ENCODE data around the gene ADAM8.
"Not testable (repeated sequence)": the region's sequence is repeated elsewhere in the genome, so short reads cannot be mapped to it uniquely, and the experiment has no call there.

ADAM8 gene

GRCh38 chr10:133247681-133248333 is 28.9 kb downstream of the ADAM8 start:
- DNase-seq: no peak

GRCh38 chr10:133246236-133246626 is 30.4 kb downstream of the ADAM8 start:
- DNase-seq: no peak

GRCh38 chr10:133245439-133246235 is 31.0 kb downstream of the ADAM8 start:
- no peak for DNase-seq

- no peak for DNase-seq
Observed at GRCh38 chr10:133243593-133243992, 33.1 kb downstream of the ADAM8 start.

- no peak for DNase-seq
Observed at GRCh38 chr10:133242611-133243356, 33.9 kb downstream of the ADAM8 start.

GRCh38 chr10:133241501-133242205 is 35.0 kb downstream of the ADAM8 start:
- no peak for DNase-seq

GRCh38 chr10:133239990-133240389 is 36.7 kb downstream of the ADAM8 start:
- no peak for DNase-seq

GRCh38 chr10:133238466-133238804 is 38.2 kb downstream of the ADAM8 start:
- DNase-seq: no peak

GRCh38 chr10:133237588-133238465 is 38.8 kb downstream of the ADAM8 start, which contains the start of gene VENTX:
Gene VENTX (plus strand): TSS chr10:133237855. CDS start chr10:133237915, 60 bp downstream.
- DNase-seq: no peak

- no peak for DNase-seq
Observed at GRCh38 chr10:133237241-133237587, 39.5 kb downstream of the ADAM8 start.

- DNase-seq: peak; percentile 30
Observed at GRCh38 chr10:133236401-133237240, 40.0 kb downstream of the ADAM8 start.

GRCh38 chr10:133235932-133236331 is 40.7 kb downstream of the ADAM8 start:
- no peak for DNase-seq

GRCh38 chr10:133235265-133235855 is 41.3 kb downstream of the ADAM8 start:
- DNase-seq: no peak

GRCh38 chr10:133234796-133235195 is 41.9 kb downstream of the ADAM8 start:
- DNase-seq: not testable (repeated sequence)

- DNase-seq: no peak
Observed at GRCh38 chr10:133231946-133232574, 44.6 kb downstream of the ADAM8 start.

GRCh38 chr10:133231244-133231945 is 45.3 kb downstream of the ADAM8 start:
- no peak for DNase-seq

- peak; percentile 22 for DNase-seq
Observed at GRCh38 chr10:133230387-133231195, 46.1 kb downstream of the ADAM8 start.

- no peak for DNase-seq
Observed at GRCh38 chr10:133230044-133230361, 46.7 kb downstream of the ADAM8 start, which contains the start of gene UTF1. Gene UTF1 (plus strand): TSS chr10:133230217. CDS start chr10:133230289, 72 bp downstream.

Data from stimulated activated CD4-positive, alpha-beta T cell treated with anti-CD3 and anti-CD28 coated beads, Interleukin-4, amount 100 ng/mL, for 1 hour (primary cell).